NCI-H2171 (cell line): ENCODE data around the gene ETNK2.
A peak's percentile ranks its signal among the peaks of the same experiment; 100 is the strongest.

Experiments used
- DNase-seq: peaks from one replicate; lab custom pipeline; 2025; lab: John Stamatoyannopoulos, UW

Gene ETNK2

GRCh38 chr1:204147406-204148383, 4.1 kb downstream of the ETNK2 start:
- no peak for DNase-seq

- no peak for DNase-seq
Observed at GRCh38 chr1:204146965-204147364, 4.9 kb downstream of the ETNK2 start.

GRCh38 chr1:204146309-204146708, 5.5 kb downstream of the ETNK2 start:
- no peak for DNase-seq

DNA sequence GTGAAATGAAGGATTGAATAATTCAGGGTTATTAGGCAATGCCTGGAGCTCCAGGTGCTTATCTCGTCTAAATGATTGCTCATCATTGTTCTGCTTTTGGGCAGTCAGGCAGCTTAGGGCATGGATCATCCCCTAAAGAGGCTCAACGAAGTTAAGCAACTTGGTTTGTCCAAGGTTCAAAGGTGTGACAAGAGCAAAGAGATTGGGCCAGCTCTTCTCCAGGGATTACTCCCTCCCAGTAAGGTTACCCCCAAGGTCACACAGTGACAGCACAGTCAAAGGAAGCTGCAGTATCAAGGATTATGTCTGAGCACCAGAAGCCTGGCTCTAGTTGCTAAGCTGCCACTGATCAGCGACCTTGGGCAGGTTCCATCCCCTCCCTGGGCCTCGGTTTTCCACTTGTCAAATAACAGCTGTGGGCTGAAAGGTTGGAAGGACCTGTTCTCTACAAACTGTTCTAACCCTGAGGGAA, 6.8 kb downstream of the ETNK2 start:
- DNase-seq, result no peak

DNA sequence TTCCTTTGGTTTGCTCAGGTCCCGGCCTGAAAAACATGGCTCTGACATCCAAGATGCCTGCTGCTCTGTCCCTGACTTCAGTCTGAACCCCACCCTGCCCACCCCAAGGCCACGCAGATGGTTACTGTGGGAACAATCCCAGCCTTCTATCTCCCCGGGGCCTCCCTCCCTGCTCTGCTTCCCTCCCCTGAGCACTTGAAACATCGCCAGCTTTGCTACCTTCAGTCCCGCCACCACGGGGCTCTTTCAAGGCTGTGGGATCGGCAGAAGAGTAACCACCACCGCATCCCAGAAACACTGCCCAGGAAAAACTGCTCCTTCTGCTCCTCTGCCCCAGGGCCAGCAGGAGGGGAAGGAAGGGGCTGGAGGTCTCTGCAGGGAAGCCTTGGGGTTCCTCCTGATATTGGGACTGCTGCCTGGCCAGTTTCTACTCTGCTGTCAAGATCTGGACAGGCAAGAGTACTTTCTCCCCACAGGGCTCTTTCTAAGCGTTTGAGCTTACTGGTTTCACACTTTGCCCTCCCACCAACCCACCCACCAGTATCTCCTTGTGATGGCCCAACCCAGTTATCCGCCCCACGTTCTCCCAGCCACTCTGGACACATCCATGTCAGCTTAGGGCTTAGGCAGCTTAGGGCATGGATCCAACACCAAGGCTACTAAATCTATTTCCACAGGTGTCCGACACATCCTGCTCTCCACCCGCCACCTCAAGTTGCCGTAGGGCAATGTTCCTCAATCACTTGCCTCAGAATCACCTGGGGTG, 8.4 kb downstream of the ETNK2 start:
- no peak for DNase-seq

DNA sequence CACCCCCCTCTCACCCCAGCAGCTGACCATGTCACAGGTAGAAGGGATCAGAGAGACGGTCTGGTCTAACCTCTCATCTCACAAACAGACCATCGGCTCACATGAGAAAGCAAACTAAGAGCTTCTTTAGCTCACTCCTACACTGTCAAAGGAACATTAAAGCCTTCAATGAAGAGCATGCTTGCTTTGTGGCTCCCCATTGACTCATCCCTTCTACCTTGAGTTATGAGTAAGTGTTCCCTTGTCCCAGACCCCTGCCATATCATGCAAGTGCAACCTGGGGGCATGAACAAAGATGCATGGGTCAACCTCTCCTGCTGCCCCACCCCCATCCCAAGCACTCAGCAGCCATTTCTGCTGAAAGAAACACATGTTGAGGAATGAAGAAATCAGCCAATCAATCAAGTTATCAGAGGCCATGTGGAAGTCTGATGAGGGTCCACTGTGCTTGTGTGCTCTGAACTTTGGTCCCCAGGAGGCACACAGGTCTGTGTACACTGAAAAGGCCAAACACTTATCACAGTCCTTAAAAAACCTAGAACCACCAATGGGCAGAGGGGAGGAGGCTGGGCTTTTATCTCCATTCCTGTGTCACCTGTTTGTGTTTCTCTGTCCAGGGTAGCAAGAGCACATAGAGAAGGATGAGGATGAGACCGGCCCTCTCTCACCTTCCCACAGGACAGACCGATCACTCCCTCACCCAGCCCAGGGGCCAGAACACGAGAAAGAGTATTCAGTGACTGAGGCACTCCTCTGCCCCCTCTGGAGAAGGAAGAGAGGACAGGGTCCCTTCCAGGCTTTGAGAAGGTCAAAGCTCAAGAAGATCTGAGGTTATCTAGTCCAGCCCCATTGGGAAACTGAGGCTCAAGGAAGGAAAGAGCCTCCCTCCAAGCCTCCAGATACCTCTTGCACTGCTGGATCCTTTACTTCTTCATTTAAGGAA, 9.5 kb downstream of the ETNK2 start:
- no peak for DNase-seq

GRCh38 chr1:204141131-204141530, 10.7 kb downstream of the ETNK2 start:
- DNase-seq, result no peak

GRCh38 chr1:204139952-204140351, 11.9 kb downstream of the ETNK2 start:
- DNase-seq, result no peak

DNA sequence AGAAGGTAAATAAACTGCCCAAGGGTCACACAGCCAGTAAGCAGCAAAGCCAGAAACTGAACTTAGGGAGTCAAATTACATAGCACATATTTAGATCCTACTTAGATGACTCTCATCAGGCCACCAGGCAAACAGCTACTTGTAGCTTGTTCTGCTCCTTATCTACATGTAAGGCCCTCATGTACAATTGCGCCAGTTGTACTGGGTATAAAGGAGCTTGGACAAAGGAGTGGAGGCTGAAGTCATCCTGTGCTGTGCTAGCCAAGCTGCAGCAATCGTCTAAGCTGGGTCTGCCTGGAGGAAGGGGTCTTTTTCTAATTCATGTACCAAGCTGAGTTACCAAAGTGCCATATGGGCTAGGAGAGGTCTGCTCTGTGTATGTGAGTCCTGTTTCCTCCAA, 12.8 kb downstream of the ETNK2 start:
- no peak for DNase-seq

- DNase-seq, result no peak
Observed at GRCh38 chr1:204136814-204137213, 15.0 kb downstream of the ETNK2 start.

GRCh38 chr1:204134103-204134502, 17.7 kb downstream of the ETNK2 start:
- DNase-seq, result no peak

DNA sequence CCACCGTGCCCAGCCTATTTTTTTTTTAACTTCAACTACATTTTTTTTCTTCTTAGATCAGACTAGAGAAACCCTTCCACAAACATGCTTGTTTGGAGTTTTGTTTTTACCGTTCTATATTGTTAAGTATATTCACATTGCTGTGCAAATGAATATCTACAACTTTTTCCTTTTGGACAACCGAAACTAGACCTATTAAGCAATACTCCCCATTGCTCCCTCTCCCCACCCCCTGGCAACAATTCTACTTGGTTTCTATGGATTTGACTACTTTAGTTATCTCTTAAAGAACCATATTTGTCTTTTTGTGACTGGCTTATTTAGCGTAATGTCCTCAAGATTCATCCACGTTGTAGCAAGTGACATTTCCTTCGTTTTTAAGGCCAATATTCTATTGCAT, 19.1 kb downstream of the ETNK2 start:
- DNase-seq, result no peak

- DNase-seq, result no peak
Observed at GRCh38 chr1:204131978-204132377, 19.9 kb downstream of the ETNK2 start.

- DNase-seq, result no peak
Observed at GRCh38 chr1:204130981-204131892, 20.6 kb downstream of the ETNK2 start.

- no peak for DNase-seq
Observed at GRCh38 chr1:204130178-204130577, 21.7 kb downstream of the ETNK2 start.

- DNase-seq, result peak; percentile 37
Observed at GRCh38 chr1:204128964-204129896, 22.6 kb downstream of the ETNK2 start.

DNA sequence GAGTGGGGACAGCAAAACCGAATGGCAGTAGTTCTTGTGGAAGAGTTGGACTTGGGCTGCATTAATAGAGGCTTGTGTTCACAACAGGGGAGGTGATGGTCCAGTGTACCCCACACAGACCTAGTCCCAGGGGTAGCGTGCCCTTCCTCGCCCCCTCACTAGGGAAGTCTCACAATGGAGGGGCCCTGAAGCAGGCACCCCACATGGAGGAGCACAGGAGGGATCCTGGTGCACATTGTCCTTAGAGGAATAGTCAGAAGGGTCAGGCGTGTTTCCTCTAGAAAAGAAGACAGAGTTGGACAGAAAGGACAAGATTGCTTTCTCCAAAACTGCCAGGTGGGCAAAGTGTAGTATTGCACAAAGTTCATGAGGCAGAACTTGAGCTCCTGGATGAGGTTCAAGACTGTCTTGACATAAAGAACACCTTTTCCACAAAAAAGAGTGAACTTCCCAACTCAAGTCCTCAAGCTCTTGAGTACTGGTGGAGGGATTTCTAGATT, 23.3 kb downstream of the ETNK2 start:
- DNase-seq, result no peak

DNA sequence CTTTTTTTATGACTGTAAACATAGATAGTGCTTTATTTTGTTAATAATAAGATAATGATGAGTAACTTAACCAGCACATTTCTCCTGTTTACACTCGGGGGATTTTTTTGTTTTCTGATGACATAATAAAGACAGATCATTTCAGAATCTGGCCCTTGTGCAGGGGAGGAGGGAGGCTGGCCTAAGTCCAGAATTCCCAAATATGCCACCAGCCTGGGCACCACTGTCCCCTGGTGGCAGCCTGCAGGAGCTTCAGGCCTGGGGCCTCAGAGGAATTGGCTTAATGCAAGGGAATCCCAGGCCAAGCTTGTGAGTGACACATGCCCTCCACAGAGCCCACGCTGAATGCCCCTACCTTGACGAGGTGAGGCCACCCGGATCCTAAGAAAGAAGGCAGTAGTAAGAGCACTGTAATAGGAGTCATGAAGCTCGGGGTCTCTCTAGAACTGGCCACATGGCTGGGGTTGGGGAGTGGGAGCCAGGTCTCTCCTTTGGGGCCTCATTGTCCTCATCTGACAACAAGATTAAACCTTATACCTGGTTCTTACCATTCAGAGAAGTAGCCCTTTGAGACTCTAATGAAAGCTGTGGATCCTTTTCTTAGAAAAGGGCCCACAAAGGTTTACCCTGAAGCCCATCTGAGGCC, 24.1 kb downstream of the ETNK2 start:
- DNase-seq, result peak; percentile 77

DNA sequence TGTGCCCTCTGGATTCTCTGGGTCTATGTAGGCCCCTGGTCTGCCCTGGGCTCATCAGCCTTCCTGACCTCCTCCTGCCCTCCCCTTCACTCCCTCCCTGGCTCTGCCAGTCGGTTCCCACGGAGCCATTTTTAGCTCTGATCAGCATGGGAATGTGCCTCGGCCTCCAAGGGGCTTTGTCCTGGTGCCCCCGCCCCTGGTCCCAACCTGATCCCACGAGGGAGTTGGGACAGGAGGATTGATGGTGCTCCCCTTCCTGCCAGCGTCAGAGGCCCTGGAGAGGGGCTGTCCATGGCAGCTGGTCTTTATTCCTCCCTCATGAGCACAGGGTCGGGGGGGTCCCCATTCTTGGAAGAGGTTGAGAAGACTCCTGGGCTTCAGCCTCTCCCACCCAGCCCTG, 24.9 kb downstream of the ETNK2 start:
- DNase-seq, result no peak
